T-helper 2 cell treated with Interferon-gamma antibody and Interleukin-4, amounts not matched to agents 100 ng/mL and 5 ng/mL, for 36 hours (primary cell): ENCODE results near the gene SPECC1L. TPM values are rescaled to one million over a fixed set of nuclear protein-coding genes. Genes with fewer than 3 reads are reported as not detected.
"Not testable (repeated sequence)": the region's sequence is repeated elsewhere in the genome, so short reads cannot be mapped to it uniquely, and the experiment has no call there.

Experiments used
- intact Hi-C: fragments of 100-400 bp; cut with micrococcal nuclease; formaldehyde crosslinking; loops from one replicate; pipeline ENCODE4 v1.15.1; 2023
- total RNA-seq: library from RNA; stranded (reverse); gene quantifications from 2 replicates; pipeline ENCODE4 v1.2.3, GENCODE V29; 2022

Gene SPECC1L
- 40.4 and 43.6 TPM in 2 replicates for total RNA-seq

DNA sequence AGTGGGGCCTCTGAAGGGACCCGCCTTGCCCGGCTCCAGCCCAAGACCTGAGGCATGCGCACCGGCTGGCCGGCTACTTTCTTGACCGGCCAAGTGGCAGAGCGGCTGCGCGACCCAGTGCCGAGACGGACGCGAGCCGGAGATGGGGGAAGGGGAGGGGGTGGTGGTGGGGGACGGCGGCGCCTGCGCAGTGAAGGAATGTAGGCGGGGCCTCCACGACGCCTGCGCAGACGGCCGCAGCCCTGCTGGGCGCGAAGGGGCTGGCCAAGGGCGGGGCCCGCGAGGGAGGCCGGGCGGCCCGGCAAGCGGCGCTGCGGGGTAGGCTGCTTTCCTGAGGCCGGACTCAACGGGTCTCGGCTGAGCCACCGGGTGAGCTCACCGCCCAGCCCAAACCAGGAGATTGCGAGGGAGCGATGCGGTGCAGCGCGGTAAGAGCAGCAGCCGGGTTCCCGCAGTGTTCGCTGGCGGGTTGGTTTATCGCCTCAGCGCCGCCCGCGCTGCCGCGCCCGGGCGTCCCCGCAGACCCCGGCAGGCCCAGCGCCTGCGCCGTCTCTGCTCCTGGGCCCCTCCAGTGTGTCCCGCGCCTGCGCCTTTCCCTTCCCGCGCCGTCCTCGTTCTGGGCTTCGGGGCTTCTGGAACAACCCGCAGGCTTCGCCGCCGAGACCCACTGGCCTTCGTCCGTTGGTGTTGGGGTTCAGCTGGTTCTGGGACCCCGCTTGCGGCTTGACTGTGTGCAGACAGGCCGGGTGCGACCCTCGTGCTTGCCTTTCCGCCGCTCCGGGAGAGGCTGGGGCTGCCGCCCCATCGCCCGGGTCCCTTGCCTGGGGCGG is at the start of gene SPECC1L:
TSS of gene SPECC1L (plus strand) at position 276 of the 830 bp plus-strand sequence. CDS start 31,401 bp downstream, outside the sequence.
- intact Hi-C loops, result loop anchor here (2.0 to 10.0 kb wide), 2 partner anchors 72 to 376 kb away; partner anchors contain the start of gene MIF

- intact Hi-C loops, result no loop called here
Measured at GRCh38 chr22:24224468-24224867, 46.2 kb upstream of the SPECC1L start.

GRCh38 chr22:24225044-24225601 is 45.5 kb upstream of the SPECC1L start:
- intact Hi-C loops, result no loop called here

DNA sequence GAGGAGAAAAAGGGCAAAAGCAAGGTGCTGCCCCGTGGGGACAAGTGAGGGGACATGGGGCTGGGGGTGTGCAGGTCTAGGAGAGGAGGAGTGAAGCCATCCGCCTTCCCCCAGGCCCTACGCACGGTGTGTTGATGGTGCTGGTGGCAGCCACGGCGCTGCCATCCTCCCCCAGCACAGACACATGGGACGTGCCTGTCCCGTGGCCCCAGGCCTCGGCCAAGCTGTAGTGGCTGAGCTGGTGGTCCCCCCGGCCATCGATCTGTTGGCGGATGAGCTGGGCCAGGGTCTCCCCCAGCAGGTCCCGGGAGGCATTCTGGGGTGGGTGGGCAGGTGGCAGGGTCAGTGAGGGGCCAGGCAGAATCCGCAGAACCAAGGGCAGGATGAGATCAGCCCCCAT is 44.7 kb upstream of the SPECC1L start:
- intact Hi-C loops, result no loop called here

- intact Hi-C loops, result no loop called here
Measured at GRCh38 chr22:24230911-24231656, 39.5 kb upstream of the SPECC1L start.

DNA sequence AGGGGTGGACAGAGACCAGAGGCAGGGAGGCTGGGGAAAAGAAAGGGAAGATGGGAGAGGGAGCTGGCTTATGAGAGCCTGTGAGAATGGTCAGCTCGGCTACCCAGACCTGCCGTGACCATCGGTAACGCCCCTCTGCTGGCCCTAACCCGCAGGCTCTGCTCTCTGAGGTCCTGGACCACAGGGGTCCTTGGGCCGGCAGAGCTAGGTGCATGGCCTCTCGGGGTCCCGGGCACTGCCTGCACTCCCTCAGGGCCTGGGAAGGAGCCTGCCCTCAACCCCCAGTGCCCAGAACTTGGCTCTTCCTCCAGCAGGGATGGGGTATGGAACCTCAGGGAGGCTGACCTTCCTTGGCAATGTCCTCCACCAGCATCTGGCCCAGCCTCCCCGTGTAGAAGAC is 38.9 kb upstream of the SPECC1L start:
- intact Hi-C loops, result no loop called here

- intact Hi-C loops, result no loop called here
Measured at GRCh38 chr22:24232124-24232523, 38.5 kb upstream of the SPECC1L start.

DNA sequence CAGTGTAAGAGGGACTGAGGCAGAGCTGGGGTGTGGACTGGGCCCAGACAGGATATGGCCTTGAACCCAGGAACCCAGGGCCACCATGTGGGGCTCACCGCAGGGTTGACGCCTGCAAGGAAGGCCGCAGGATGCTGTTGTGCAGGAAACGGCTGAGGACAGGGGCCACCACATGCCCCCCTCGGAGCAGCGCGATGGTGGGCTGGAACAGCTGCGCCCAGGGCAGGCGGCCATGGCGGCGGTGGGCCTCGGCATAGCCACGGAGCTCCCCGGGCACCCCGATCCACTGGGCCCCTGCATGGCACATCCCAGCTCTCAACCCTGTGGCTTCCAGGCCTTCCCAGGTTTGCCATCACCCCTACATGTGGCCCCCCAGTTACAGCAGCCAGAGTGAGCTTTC is 37.9 kb upstream of the SPECC1L start:
- intact Hi-C loops, result no loop called here

DNA sequence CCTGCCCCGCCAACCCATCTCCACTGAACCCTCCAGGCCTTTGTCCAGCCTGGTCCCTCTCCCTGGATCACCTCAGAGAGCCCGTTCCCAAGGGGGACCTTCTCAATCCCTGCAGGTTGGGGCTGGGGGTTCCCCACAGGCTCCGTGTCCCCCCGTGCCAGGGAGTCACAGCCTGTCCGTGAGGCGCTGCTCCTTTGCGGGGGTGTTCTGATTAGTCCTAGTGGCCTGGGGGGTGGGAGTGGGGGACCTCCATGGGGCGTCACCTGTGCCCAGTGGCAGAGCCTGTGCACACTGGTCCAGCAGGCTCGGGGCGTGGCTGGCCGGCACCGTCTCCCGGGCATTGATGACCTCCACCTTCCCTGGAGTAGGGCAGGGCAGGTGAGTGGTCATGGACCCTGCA is 37.4 kb upstream of the SPECC1L start:
- intact Hi-C loops, result no loop called here

DNA sequence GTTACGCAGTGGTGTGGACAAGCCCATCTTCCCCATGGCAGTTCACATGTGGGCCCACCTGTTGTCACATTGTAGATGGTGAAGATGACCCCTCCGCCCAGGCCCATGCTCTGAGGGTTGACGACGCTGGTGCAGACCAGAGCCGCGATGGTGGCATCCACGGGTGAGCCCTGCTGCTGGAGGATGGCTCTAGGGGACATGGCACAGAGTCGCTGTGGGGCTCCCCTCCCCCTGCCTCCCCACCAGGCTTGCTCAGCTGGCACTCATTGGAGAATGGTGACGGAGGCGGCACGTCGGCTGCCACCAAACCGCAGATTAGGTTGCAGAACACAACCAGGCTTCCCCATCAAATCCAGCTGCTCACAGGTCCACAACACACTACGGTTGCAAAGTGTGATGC is 36.8 kb upstream of the SPECC1L start:
- intact Hi-C loops, result no loop called here

DNA sequence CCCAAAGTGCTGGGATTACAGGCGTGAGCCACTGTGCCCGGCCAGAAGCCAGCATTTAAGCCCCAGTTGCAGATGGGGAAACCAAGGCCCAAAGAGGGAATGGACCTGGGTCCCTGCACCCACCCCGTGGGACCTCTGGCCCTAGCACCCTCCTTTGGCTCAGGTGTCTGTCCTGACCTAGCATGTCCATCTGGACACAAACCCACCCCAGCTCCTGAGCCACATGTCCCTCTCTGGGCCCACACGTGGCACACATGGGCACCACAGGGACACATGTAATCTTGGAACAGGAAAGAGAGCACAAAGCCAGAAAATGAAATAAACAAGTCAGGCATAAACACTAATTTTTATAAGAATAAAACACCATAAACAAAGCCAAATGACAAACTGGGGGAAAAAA is 35.3 kb upstream of the SPECC1L start:
- intact Hi-C loops, result no loop called here

DNA sequence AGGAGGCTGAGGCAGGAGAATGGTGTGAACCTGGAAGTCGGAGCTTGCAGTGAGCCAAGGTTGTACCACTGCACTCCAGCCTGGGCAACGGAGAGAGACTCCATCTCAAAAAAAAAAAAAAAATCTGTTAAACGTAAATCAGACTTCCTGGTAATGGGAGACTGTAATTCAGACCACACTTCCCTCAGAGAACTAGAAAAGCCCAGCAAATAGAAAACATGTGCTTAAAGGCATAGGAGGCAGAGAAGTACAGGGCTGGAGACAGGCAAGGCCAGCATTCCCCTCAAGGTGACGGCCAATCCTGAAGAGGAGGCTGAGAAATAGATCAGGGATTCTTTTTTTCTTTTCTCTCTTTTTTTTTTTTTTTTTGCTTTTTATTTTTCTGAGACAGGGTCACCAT is 34.0 kb upstream of the SPECC1L start:
- intact Hi-C loops, result no loop called here

DNA sequence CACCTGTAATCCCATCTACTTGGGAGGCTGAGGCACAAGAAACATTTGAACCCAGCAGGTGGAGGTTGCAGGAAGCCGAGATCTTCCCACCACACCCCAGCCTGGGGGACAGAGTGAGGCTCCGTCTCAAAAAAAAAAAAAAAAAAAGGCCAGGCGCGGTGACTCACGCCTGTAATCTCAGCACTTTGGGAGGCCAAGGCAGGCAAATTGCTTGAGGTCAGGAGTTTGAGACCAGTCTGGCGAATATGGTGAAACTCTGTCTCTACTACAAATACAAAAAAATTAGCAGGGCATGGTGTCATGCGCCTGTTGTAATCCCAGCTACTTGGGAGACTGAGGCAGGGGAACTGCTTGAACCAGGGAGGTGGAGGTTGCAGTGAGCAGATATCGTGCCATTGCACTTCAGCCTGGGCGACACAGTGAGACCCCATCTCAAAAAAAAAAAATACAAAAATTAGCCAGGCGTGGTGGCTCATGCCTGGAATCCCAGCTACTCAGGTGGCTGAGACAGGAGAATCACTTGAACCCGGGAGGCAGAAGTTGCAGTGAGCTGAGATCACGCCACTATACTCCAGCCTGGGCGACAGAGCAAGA is 32.4 kb upstream of the SPECC1L start:
- intact Hi-C loops, result not testable (repeated sequence)

DNA sequence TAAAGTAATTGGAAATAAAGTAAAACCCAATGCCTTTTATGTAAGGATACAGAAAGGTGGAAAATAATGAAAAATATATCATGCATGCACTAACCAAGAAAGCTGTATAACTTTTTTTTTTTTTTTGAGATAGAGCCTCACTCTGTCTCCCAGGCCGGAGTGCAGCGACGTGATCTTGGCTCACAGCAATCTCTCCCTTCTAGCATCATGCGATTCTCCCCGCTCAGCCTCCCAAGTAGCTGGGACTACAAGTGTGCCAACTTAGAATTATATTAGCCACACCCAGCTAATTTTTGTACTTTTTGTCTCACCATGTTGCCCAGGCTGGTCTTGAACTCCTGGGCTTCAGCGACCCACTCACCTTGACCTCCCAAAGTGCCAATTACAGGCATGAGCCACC is 30.2 kb upstream of the SPECC1L start:
- intact Hi-C loops, result loop anchor here (10.0 kb wide), 1 partner anchor 256 kb away; the partner anchor contains the start of gene GSTT2

DNA sequence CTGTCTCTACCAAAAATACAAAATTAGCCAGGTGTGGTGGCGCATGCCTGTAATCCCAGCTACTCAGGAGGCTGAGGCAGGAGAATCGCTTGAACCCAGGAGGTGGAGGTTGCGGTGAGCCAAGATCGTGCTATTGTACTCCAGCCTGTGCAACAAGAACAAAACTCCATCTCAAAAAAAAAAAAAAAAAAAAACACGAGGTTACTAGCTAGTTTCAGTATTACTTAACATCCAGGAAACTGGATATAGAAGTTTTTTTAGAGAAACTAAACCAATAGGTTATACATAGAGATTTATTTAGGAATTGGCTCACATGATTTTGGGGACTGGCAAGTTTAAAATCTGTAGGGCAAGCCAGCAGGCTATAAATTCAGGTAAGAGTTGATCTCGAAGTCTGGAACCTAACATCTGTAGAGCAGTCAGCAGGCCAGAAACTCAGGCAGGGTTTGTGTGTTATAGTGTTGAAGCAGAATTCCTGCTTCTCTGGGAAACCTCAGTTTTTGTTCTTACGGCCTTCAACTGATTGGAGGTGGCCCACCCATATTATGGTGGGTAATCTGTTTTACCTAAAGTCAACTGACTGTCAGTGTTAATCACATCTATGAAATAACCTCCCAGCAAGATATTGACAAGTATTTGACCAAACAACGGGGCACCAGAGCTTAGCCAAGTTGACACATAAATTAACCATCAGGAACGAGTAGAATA is 29.5 kb upstream of the SPECC1L start:
- intact Hi-C loops, result loop anchor here (10.0 kb wide), 1 partner anchor 256 kb away; the partner anchor contains the start of gene GSTT2

GRCh38 chr22:24243417-24243816 is 27.2 kb upstream of the SPECC1L start:
- intact Hi-C loops, result loop anchor here (2.0 to 10.0 kb wide), 2 partner anchors 45 to 259 kb away; partner anchors contain the start of gene GSTT2

GRCh38 chr22:24244144-24244787 is 26.4 kb upstream of the SPECC1L start:
- intact Hi-C loops, result loop anchor here (10.0 kb wide), 1 partner anchor 259 kb away; the partner anchor contains the start of gene GSTT2

- intact Hi-C loops, result loop anchor here (10.0 kb wide), 1 partner anchor 260 kb away; the partner anchor contains the start of gene GSTT2
Measured at GRCh38 chr22:24245030-24245431, 25.6 kb upstream of the SPECC1L start, which contains the start of gene GGT5. TSS of gene GGT5 (minus strand) at chr22:24245082. CDS start at chr22:24244725, 357 bp downstream.

DNA sequence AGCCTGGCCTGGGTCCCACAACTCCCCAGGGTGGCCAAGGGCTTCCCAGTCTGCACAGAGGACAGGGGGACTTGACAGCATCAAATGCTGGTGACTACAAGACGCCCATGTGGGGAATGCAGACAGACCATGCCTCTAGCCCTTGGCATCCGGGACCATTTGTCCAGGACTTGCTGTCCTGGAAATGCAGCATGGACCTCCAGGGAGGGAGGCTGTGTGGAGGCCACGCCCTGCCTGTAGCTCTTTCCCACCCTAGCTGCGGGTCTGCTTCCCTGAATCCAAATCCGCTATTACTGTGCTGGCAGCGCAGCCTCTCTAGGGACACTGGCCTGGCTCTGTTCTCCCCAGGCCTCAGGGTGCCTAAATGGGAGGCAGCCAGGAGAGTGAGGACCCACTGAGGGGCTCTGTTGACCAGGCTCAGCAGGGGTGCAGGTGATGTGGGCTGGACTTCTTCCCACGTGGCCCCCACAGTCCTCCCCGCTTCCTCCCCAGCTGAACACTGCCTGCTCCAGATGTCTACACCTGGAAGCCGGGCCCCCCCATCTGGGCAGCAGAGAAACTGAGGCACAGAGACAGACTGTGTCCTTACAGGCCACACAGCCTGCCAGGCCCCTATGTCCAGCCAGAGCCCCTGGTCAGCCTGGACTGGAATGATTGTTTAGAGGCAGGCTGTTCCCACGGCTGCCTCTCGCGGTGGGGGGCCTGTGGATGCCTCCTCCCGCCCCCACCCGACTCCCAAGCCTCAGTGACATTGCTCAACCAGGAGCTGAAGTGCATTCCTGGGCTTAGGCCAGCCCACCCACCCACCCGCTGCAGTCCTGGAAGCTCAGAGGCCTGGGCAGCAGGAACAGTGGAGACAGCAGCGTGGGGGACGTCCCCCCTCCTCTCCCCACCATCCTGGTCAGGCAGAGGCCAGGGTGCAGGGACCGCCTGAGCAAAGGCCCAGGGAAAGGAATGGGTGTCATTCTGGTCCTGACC is 24.8 kb upstream of the SPECC1L start:
- intact Hi-C loops, result loop anchor here (2.0 to 10.0 kb wide), 2 partner anchors 57 to 261 kb away; partner anchors contain the start of gene GSTT2
